ENCODE data around the gene HAUS5.
A peak's percentile ranks its signal among the peaks of the same experiment; 100 is the strongest.

Gene HAUS5

GRCh38 chr19:35673121-35673804, 60.7 kb downstream of the HAUS5 start:
- DNase-seq (ENCODE audit: low spot score): peak; percentile 43
